Suprapubic skin (tissue), 3 donors: ENCODE results near the gene PKMYT1.

Experiments
- CTCF ChIP-seq, 2 donors: fragments of 200-600 bp in 1 of 2; fragments of 450-650 bp in 1 of 2; sonication (generic) in 1 of 2; IDR thresholded peaks; one replicate each; pipeline ENCODE4 v1.5.1; 2016 to 2019; ENCODE audit warnings: antibody characterized with exemption in 2 of 2, mild to moderate bottlenecking in 1 of 2, moderate library complexity in 1 of 2
- POLR2AphosphoS5 ChIP-seq, 3 donors: sonication (generic); formaldehyde crosslinking; IDR thresholded peaks; one replicate each; pipeline ENCODE4 v1.6.1; 2017; ENCODE audit warnings: antibody characterized with exemption in 3 of 3

- TF ChIP-seq CTCF (IDR thresholded peaks at IDR 0.05) (no peak), POLR2AphosphoS5 (IDR thresholded peaks at IDR 0.05) (no peak)
Measured at GRCh38 chr16:3022684-3023414, 42.6 kb upstream of the PKMYT1 start.
